K562 (cell line): Measurements from ENCODE around the gene HHLA2.

Source experiments
- BDP1 ChIP-seq: IDR thresholded peaks from 3 replicates; pipeline ENCODE4 v1.6.1; 2011; ENCODE audit not compliant: insufficient read length, insufficient read depth
- CTCF ChIP-seq, 3 experiments: IDR thresholded peaks in 2 of 3; conservative IDR thresholded peaks in 1 of 3; 2 replicates each; pipeline ENCODE4 v1.5.1; 2011 to 2012; ENCODE audit warnings: low read length in 3 of 3, mild to moderate bottlenecking in 3 of 3, control low read depth in 2 of 3, improper control_type of control experiment in 1 of 3, inconsistent platforms in 1 of 3, low read depth in 1 of 3, mixed read lengths in 1 of 3, moderate library complexity in 1 of 3; ENCODE audit not compliant: insufficient read depth in 2 of 3
- ERF ChIP-seq: fragments of 450-650 bp; formaldehyde crosslinking; IDR thresholded peaks from 2 replicates; pipeline ENCODE4 v1.4.0; 2020; ENCODE audit warnings: mild to moderate bottlenecking, mixed read lengths
- FOS ChIP-seq: IDR thresholded peaks from 3 replicates; pipeline ENCODE4 v1.6.1; 2011; ENCODE audit not compliant: insufficient read length; ENCODE audit errors: extremely low read depth
- MEF2A ChIP-seq: IDR thresholded peaks from 2 replicates; pipeline ENCODE4 v1.6.1; 2011; ENCODE audit warnings: low read depth, mild to moderate bottlenecking, low read length, moderate library complexity; ENCODE audit not compliant: control insufficient read depth
- NFATC3 ChIP-seq: fragments of 450-650 bp; IDR thresholded peaks from 2 replicates; pipeline ENCODE4 v1.6.1; 2017; ENCODE audit warnings: mild to moderate bottlenecking
- SMC3 ChIP-seq: conservative IDR thresholded peaks from 2 replicates; pipeline ENCODE4 v1.6.1; 2011; ENCODE audit warnings: low read depth, low read length, improper control_type of control experiment; ENCODE audit not compliant: insufficient read depth
- ZBTB1 ChIP-seq: sonication (generic); formaldehyde crosslinking; IDR thresholded peaks from 2 replicates; pipeline ENCODE4 v1.8.1; 2023; ENCODE audit warnings: missing genetic modification reagents, low read depth, mild to moderate bottlenecking, borderline replicate concordance
- TF ChIP-seq, protein P1 (sequence below): fragments of 250-450 bp; sonication (Bioruptor Pico); IDR thresholded peaks from 2 replicates; pipeline ENCODE4 v1.5.0; 2021; ENCODE audit warnings: mild to moderate bottlenecking, borderline replicate concordance
- TF ChIP-seq, protein P2 (sequence below): fragments of 450-650 bp; IDR thresholded peaks from 2 replicates; pipeline ENCODE4 v1.6.1; 2016; ENCODE audit warnings: low read depth
- TF ChIP-seq, protein P3 (sequence below): fragments of 450-650 bp; IDR thresholded peaks from 2 replicates; pipeline ENCODE4 v1.6.1; 2016; ENCODE audit warnings: low read depth, mild to moderate bottlenecking, moderate library complexity

GRCh38 chr3:108300103-108300849 is 3.9 kb downstream of the HHLA2 start:
- TF ChIP-seq NFATC3 = no peak
- no peak for TF ChIP-seq FOS
- no peak for TF ChIP-seq BDP1
- no peak for TF ChIP-seq MEF2A
- TF ChIP-seq, protein P1, sequence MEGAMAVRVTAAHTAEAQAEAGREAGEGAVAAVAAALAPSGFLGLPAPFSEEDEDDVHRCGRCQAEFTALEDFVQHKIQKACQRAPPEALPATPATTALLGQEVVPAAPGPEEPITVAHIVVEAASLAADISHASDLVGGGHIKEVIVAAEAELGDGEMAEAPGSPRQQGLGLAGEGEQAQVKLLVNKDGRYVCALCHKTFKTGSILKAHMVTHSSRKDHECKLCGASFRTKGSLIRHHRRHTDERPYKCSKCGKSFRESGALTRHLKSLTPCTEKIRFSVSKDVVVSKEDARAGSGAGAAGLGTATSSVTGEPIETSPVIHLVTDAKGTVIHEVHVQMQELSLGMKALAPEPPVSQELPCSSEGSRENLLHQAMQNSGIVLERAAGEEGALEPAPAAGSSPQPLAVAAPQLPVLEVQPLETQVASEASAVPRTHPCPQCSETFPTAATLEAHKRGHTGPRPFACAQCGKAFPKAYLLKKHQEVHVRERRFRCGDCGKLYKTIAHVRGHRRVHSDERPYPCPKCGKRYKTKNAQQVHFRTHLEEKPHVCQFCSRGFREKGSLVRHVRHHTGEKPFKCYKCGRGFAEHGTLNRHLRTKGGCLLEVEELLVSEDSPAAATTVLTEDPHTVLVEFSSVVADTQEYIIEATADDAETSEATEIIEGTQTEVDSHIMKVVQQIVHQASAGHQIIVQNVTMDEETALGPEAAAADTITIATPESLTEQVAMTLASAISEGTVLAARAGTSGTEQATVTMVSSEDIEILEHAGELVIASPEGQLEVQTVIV (CRISPR knock-in tag) = no peak
- TF ChIP-seq, protein P2, sequence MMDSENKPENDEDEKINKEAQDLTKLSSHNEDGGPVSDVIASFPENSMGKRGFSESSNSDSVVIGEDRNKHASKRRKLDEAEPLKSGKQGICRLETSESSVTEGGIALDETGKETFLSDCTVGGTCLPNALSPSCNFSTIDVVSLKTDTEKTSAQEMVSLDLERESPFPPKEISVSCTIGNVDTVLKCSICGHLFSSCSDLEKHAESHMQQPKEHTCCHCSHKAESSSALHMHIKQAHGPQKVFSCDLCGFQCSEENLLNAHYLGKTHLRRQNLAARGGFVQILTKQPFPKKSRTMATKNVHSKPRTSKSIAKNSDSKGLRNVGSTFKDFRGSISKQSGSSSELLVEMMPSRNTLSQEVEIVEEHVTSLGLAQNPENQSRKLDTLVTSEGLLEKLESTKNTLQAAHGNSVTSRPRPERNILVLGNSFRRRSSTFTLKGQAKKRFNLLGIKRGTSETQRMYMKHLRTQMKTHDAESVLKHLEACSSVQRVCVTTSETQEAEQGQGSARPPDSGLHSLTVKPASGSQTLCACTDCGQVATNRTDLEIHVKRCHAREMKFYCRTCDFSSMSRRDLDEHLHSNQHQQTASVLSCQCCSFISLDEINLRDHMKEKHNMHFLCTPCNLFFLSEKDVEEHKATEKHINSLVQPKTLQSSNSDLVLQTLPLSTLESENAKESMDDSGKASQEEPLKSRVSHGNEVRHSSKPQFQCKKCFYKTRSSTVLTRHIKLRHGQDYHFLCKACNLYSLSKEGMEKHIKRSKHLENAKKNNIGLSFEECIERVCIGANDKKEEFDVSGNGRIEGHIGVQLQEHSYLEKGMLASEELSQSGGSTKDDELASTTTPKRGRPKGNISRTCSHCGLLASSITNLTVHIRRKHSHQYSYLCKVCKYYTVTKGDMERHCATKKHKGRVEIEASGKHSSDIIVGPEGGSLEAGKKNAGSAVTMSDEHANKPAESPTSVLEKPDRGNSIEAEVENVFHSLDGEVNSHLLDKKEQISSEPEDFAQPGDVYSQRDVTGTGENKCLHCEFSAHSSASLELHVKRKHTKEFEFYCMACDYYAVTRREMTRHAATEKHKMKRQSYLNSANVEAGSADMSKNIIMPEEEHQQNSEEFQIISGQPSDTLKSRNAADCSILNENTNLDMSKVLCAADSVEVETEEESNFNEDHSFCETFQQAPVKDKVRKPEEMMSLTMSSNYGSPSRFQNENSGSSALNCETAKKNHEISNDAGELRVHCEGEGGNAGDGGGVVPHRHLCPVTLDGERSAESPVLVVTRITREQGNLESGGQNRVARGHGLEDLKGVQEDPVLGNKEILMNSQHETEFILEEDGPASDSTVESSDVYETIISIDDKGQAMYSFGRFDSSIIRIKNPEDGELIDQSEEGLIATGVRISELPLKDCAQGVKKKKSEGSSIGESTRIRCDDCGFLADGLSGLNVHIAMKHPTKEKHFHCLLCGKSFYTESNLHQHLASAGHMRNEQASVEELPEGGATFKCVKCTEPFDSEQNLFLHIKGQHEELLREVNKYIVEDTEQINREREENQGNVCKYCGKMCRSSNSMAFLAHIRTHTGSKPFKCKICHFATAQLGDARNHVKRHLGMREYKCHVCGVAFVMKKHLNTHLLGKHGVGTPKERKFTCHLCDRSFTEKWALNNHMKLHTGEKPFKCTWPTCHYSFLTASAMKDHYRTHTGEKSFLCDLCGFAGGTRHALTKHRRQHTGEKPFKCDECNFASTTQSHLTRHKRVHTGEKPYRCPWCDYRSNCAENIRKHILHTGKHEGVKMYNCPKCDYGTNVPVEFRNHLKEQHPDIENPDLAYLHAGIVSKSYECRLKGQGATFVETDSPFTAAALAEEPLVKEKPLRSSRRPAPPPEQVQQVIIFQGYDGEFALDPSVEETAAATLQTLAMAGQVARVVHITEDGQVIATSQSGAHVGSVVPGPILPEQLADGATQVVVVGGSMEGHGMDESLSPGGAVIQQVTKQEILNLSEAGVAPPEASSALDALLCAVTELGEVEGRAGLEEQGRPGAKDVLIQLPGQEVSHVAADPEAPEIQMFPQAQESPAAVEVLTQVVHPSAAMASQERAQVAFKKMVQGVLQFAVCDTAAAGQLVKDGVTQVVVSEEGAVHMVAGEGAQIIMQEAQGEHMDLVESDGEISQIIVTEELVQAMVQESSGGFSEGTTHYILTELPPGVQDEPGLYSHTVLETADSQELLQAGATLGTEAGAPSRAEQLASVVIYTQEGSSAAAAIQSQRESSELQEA = no peak
- no peak for TF ChIP-seq SMC3
- TF ChIP-seq CTCF (IDR thresholded peaks at IDR 0.05 in 2 of 3, conservative IDR thresholded peaks at IDR 0.05 in 1 of 3; ENCODE audit: insufficient read depth in 2 of 3, low read depth in 1 of 3, low read length in 3 of 3) = no peak
- no peak for TF ChIP-seq ZBTB1 (CRISPR knock-in tag)
- TF ChIP-seq, protein P3, sequence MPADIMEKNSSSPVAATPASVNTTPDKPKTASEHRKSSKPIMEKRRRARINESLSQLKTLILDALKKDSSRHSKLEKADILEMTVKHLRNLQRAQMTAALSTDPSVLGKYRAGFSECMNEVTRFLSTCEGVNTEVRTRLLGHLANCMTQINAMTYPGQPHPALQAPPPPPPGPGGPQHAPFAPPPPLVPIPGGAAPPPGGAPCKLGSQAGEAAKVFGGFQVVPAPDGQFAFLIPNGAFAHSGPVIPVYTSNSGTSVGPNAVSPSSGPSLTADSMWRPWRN = no peak
- TF ChIP-seq ERF (CRISPR knock-in tag) = no peak
